Measurements from ENCODE around the gene PANX2.
A peak's percentile ranks its signal among the peaks of the same experiment; 100 is the strongest.
"Not testable (repeated sequence)": the region's sequence is repeated elsewhere in the genome, so short reads cannot be mapped to it uniquely, and the experiment has no call there.

PANX2 gene

GRCh38 chr22:50201191-50202129 lies 30.9 kb downstream of the PANX2 start:
- TF ChIP-seq JUND (IDR thresholded peaks at IDR 0.05; ENCODE audit: low read depth), result no peak
- DNase-seq (ENCODE audit: low read depth in 1 of 2, low spot score in 1 of 2), result no peak
- in situ Hi-C loops (cut with HindIII; ENCODE audit: low pct_unique_long_range_greater_than_20kb, low sequenced_read_pairs), result no loop called here

GRCh38 chr22:50202130-50202666 lies 31.7 kb downstream of the PANX2 start:
- no peak for TF ChIP-seq JUND (IDR thresholded peaks at IDR 0.05; ENCODE audit: low read depth)
- in situ Hi-C loops (cut with HindIII; ENCODE audit: low pct_unique_long_range_greater_than_20kb, low sequenced_read_pairs), result no loop called here
- no peak for DNase-seq (ENCODE audit: low read depth in 1 of 2, low spot score in 1 of 2)

- TF ChIP-seq JUND (IDR thresholded peaks at IDR 0.05; ENCODE audit: low read depth), result no peak
- DNase-seq (ENCODE audit: low read depth in 1 of 2, low spot score in 1 of 2), result no peak
- in situ Hi-C loops (cut with HindIII; ENCODE audit: low pct_unique_long_range_greater_than_20kb, low sequenced_read_pairs), result no loop called here
These were observed 32.8 kb downstream of the PANX2 start for GRCh38 chr22:50203288-50203687.

GRCh38 chr22:50204571-50204970 lies 34.0 kb downstream of the PANX2 start:
- in situ Hi-C loops (cut with HindIII; ENCODE audit: low pct_unique_long_range_greater_than_20kb, low sequenced_read_pairs), result no loop called here
- no peak for TF ChIP-seq JUND (IDR thresholded peaks at IDR 0.05; ENCODE audit: low read depth)
- DNase-seq (ENCODE audit: low read depth in 1 of 2, low spot score in 1 of 2), result no peak

- DNase-seq (ENCODE audit: low read depth in 1 of 2, low spot score in 1 of 2); in situ Hi-C loops (cut with HindIII; ENCODE audit: low pct_unique_long_range_greater_than_20kb, low sequenced_read_pairs): not testable (repeated sequence)
These were observed 34.5 kb downstream of the PANX2 start for GRCh38 chr22:50204998-50205397.

- no peak for DNase-seq (ENCODE audit: low read depth in 1 of 2, low spot score in 1 of 2)
- in situ Hi-C loops (cut with HindIII; ENCODE audit: low pct_unique_long_range_greater_than_20kb, low sequenced_read_pairs), result no loop called here
- no peak for TF ChIP-seq JUND (IDR thresholded peaks at IDR 0.05; ENCODE audit: low read depth)
These were observed 35.4 kb downstream of the PANX2 start for GRCh38 chr22:50205781-50206569.

- no peak for TF ChIP-seq JUND (IDR thresholded peaks at IDR 0.05; ENCODE audit: low read depth)
- in situ Hi-C loops (cut with HindIII; ENCODE audit: low pct_unique_long_range_greater_than_20kb, low sequenced_read_pairs), result no loop called here
- peak in 1 of 2 experiments; percentile 15 for DNase-seq (ENCODE audit: low read depth in 1 of 2, low spot score in 1 of 2)
These were observed 36.1 kb downstream of the PANX2 start for GRCh38 chr22:50206599-50206998.

- in situ Hi-C loops (cut with HindIII; ENCODE audit: low pct_unique_long_range_greater_than_20kb, low sequenced_read_pairs), result no loop called here
These were observed 37.0 kb downstream of the PANX2 start for GRCh38 chr22:50207383-50208140.

GRCh38 chr22:50208430-50208938 lies 38.0 kb downstream of the PANX2 start:
- no peak for TF ChIP-seq JUND (IDR thresholded peaks at IDR 0.05; ENCODE audit: low read depth)
- in situ Hi-C loops (cut with HindIII; ENCODE audit: low pct_unique_long_range_greater_than_20kb, low sequenced_read_pairs), result no loop called here
- DNase-seq (ENCODE audit: low read depth in 1 of 2, low spot score in 1 of 2), result no peak

More at GRCh38 chr22:50207383-50208140, 37.0 kb downstream of the PANX2 start:
- no peak for TF ChIP-seq JUND (IDR thresholded peaks at IDR 0.05; ENCODE audit: low read depth)
- no peak for DNase-seq (ENCODE audit: low read depth in 1 of 2, low spot score in 1 of 2)

- no peak for DNase-seq (ENCODE audit: low read depth in 1 of 2, low spot score in 1 of 2)
- in situ Hi-C loops (cut with HindIII; ENCODE audit: low pct_unique_long_range_greater_than_20kb, low sequenced_read_pairs), result no loop called here
- no peak for TF ChIP-seq JUND (IDR thresholded peaks at IDR 0.05; ENCODE audit: low read depth)
These were observed 38.7 kb downstream of the PANX2 start for GRCh38 chr22:50208939-50209892.

- in situ Hi-C loops (cut with HindIII; ENCODE audit: low pct_unique_long_range_greater_than_20kb, low sequenced_read_pairs), result no loop called here
These were observed 39.4 kb downstream of the PANX2 start for GRCh38 chr22:50209893-50210292.

More at GRCh38 chr22:50209893-50210292, 39.4 kb downstream of the PANX2 start:
- peak; percentile 72 to 79 for DNase-seq (ENCODE audit: low read depth in 1 of 2, low spot score in 1 of 2)
- no peak for TF ChIP-seq JUND (IDR thresholded peaks at IDR 0.05; ENCODE audit: low read depth)

Data from T47D (cell line).